Activated T-helper 1 cell treated with anti-CD3 and anti-CD28 coated beads, Interleukin-12 subunit alpha, Interleukin-12 subunit beta, Interleukin-2, Interleukin-4 antibody, amounts not matched to agents 30 ng/mL and 10 ng/mL and 1 ng/mL, durations not matched to agents 14 hours and 24 hours and 36 hours (primary cell): ENCODE data around the gene CSMD2. TPM values are rescaled to one million over a fixed set of nuclear protein-coding genes. Genes with fewer than 3 reads are reported as not detected.

Source experiments
- DNase-seq: peaks from one replicate; pipeline ENCODE4 v3.0.0; 2021; ENCODE audit warnings: low spot score
- H3K27ac Mint-ChIP-seq: one replicate; pipeline ENCODE4 v1.8.0; 2021; ENCODE audit warnings: mild to moderate bottlenecking, mixed read lengths
- H3K27me3 Mint-ChIP-seq: one replicate; pipeline ENCODE4 v1.8.0; 2022; ENCODE audit warnings: mild to moderate bottlenecking, moderate library complexity, mixed read lengths; ENCODE audit not compliant: insufficient read depth
- H3K36me3 Mint-ChIP-seq: one replicate; pipeline ENCODE4 v1.8.0; 2021; ENCODE audit warnings: low read depth, mixed read lengths
- H3K4me1 Mint-ChIP-seq: one replicate; pipeline ENCODE4 v1.8.0; 2021; ENCODE audit warnings: low read depth, mixed read lengths
- H3K4me3 Mint-ChIP-seq: one replicate; pipeline ENCODE4 v1.8.0; 2021; ENCODE audit warnings: mild to moderate bottlenecking, moderate library complexity, mixed read lengths
- H3K9me3 Mint-ChIP-seq: one replicate; pipeline ENCODE4 v1.8.0; 2021; ENCODE audit warnings: mixed read lengths
- intact Hi-C: fragments of 100-400 bp; cut with micrococcal nuclease; formaldehyde crosslinking; loops from one replicate; pipeline ENCODE4 v1.15.1; 2024
- total RNA-seq: library from RNA; stranded (reverse); gene quantifications from 2 replicates; pipeline ENCODE4 v1.2.3, GENCODE V29; 2022

The CSMD2 gene
- total RNA-seq, 1 donor from 2014 or later, result not detected

DNA sequence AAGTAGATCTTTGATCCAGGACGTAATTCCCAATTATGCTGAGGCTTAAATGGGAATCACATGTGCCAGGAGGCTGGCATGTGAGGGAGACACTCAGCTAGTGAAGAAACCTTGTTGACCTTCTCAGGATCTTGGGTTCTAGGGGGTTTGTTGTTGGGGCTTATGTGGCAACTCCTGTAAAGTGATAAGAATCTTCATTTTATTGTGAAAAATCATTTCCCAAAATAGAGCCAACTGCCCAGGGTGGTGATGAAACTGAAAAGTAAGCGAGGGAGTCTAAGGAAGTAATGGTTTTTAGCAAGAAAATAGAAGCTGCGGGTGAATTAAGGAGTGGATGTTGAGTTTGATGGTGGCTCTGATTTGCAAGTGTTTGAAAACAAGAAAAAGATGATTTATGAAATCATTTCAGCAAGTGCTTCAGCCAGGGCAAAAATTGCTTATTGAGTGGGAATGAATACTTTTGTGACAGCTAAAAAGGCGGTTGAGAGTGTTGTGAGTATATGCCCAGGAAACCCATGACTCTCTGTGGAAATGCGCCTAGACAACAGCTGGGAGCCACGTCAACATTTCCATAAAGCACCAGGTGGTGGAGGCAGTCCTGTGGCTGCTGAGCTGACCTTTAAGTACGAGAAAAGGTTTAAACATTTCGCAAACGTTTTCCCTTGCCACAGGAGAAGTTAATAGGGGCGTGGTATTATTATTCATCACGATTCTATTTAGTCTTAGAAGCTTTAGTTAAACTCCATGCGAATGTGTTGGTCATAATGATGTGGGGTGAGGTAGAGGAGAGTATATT, 198.5 kb downstream of the CSMD2 start:
- no peak overlapping the region for H3K4me3 Mint-ChIP-seq
- no peaks in the 10 kb centered on the region for H3K9me3 Mint-ChIP-seq
- no peaks in the 10 kb centered on the region for H3K36me3 Mint-ChIP-seq
- no peaks in the 10 kb centered on the region for H3K27me3 Mint-ChIP-seq
- no peak for DNase-seq
- intact Hi-C loops, result no loop called here
- H3K4me1 Mint-ChIP-seq, result no peaks in the 10 kb centered on the region
- peak overlapping the region; percentile 4 for H3K27ac Mint-ChIP-seq

DNA sequence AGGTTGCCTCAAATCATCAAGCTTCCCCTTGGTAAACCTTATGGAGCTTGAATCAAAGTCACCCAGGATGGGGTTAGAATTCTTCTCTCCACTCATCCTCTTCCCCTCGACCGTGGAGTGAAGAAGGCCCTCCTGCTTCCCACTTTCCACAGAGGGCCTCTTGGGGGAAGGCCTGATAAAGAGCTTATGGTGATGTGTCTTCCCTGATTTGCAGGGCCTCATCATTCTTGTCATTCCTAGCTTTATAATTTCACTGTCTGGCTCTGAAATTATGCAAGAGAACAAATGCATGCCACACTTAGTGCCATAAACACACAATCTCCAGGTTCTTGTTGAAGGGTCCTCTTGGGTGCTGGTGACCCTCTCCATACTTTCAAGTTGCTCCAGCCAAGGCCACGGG, 199.9 kb downstream of the CSMD2 start:
- Mint-ChIP-seq H3K27ac (no peak overlapping the region), H3K9me3 (no peaks in the 10 kb centered on the region), H3K27me3 (no peaks in the 10 kb centered on the region), H3K4me3 (no peak overlapping the region), H3K4me1 (no peaks in the 10 kb centered on the region), H3K36me3 (no peaks in the 10 kb centered on the region)
- DNase-seq, result no peak
- intact Hi-C loops, result no loop called here

DNA sequence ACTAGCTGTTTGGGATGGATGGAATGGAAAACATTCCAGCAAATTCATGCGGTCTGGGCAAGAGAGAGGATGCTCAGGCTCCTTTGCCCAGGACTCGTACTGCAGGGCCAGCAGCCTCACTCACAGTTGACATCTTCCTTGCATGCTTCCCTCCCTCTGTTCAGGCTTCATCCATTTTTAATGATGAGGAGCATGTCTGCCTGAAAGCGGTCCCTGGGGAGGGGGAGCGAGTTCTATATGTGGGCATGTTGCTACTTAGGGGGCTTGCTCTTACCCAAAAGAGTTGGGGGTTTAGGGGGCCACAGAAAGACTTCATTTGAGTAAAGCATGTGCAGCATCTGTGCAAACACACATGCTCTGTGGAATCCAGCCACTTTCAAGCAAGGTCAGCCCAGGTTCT, 203.0 kb downstream of the CSMD2 start:
- no peak overlapping the region for H3K27ac Mint-ChIP-seq
- H3K4me3 Mint-ChIP-seq, result no peak overlapping the region

DNA sequence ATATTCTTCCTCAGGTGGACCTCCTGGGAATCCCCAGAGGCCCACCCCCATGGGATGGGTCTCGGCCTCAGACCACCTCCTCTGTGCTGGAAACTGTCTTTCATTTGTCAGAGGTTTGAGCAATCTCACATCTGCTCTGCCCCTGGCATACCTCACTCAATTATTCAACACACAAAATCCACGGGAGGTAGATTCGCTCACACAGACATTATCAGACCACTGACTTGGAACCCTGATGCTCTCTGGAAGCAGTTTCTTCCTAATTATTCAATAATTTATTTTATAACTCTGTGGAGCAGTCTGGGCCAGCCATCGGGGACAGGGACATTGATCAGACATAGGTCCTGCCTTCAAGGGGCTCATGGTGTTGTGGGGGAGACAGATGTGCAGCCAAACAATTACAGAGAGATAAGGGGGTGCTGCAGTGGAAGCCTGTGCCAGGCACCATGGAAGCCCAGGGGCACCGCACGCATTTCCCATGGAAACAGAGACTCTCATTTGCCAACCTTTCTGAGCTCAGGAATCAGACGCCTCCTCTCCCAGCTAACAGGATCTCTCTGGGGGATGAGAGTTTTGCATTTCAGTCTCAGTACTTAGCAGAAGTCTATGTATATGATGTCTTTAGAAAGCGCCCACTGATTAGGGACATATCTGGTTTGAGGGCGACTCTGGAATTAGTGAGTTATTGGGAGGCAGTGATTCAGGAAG, 204.7 kb downstream of the CSMD2 start:
- H3K9me3 Mint-ChIP-seq, result no peaks in the 10 kb centered on the region
- no peaks in the 10 kb centered on the region for H3K27me3 Mint-ChIP-seq
- H3K4me3 Mint-ChIP-seq, result no peak overlapping the region
- H3K36me3 Mint-ChIP-seq, result no peaks in the 10 kb centered on the region
- no peak for DNase-seq
- intact Hi-C loops, result no loop called here
- no peaks in the 10 kb centered on the region for H3K4me1 Mint-ChIP-seq
- no peak overlapping the region for H3K27ac Mint-ChIP-seq

More for the DNA sequence above, 203.0 kb downstream of the CSMD2 start:
- intact Hi-C loops, result no loop called here
- Mint-ChIP-seq H3K27me3 (no peaks in the 10 kb centered on the region), H3K36me3 (no peaks in the 10 kb centered on the region), H3K9me3 (no peaks in the 10 kb centered on the region), H3K4me1 (no peaks in the 10 kb centered on the region)
- DNase-seq, result no peak

DNA sequence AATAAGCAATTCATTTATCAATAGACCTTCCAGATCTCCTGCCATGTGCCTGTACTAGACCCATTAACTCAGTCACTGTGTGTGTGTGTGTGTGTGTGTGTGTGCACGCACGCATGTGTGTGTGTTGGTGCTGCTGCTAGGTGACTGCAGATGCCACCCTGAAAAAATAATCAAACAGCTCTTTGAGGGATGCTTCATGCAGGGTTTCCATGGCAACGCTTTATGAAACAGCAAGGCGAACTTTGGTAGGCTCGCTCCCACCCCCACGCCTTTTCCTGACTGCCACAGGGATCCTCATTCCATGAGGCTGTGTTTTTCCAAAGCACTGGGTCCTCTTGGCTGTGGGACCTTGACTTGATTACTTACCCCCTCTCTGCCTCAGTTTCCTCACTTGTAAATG, 207.2 kb downstream of the CSMD2 start:
- no peak for DNase-seq
- Mint-ChIP-seq H3K27ac (no peak overlapping the region), H3K27me3 (no peaks in the 10 kb centered on the region), H3K36me3 (no peaks in the 10 kb centered on the region), H3K4me3 (no peak overlapping the region), H3K9me3 (no peaks in the 10 kb centered on the region), H3K4me1 (no peaks in the 10 kb centered on the region)
- intact Hi-C loops, result no loop called here

DNA sequence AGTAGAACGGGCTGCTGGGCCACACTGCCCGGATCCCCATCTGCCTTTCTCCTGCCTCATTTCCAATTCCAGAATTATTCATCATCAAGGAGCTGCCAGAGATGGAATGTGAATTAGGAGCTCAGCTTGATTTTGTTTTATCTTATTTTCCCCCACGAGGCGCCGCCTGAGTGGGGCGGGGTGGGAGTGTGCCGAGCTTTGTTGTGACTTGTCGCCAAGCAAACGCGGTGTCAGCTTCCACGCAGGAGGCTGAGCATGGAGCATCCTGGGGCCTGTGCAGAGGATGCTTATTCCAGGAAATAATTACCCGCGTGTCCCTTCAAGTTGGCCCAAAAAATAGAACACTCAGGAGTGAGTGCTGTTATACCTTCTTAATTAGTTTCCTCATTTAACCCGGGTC, 209.9 kb downstream of the CSMD2 start:
- Mint-ChIP-seq H3K27ac (no peak overlapping the region), H3K27me3 (no peaks in the 10 kb centered on the region), H3K4me1 (no peaks in the 10 kb centered on the region), H3K36me3 (no peaks in the 10 kb centered on the region), H3K4me3 (no peak overlapping the region), H3K9me3 (no peaks in the 10 kb centered on the region)
- intact Hi-C loops, result no loop called here
- no peak for DNase-seq

DNA sequence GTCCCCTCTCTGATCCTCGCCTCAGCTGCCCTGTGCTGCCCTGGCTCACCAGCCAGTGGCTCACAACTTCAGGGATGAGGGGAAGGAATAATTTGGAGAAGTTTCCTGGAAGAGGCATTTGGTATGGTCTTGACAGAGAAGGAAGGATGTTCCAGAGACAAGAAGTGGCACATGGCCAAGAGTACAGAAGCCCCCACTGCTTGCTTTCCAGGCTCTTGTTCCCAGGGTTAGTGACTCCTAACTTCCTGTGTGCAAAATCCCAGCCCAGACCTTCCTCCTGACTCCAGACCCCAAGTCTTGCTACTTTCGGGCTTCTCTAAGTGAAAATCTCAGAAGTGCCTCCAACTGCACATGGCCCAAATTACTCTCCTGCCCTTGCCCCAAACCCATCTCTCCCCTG, 215.5 kb downstream of the CSMD2 start:
- H3K27me3 Mint-ChIP-seq, result no peaks in the 10 kb centered on the region
- H3K4me1 Mint-ChIP-seq, result no peaks in the 10 kb centered on the region
- no peak for DNase-seq
- no peak overlapping the region for H3K27ac Mint-ChIP-seq
- no peaks in the 10 kb centered on the region for H3K36me3 Mint-ChIP-seq
- intact Hi-C loops, result no loop called here
- no peak overlapping the region for H3K4me3 Mint-ChIP-seq
- H3K9me3 Mint-ChIP-seq, result no peaks in the 10 kb centered on the region

DNA sequence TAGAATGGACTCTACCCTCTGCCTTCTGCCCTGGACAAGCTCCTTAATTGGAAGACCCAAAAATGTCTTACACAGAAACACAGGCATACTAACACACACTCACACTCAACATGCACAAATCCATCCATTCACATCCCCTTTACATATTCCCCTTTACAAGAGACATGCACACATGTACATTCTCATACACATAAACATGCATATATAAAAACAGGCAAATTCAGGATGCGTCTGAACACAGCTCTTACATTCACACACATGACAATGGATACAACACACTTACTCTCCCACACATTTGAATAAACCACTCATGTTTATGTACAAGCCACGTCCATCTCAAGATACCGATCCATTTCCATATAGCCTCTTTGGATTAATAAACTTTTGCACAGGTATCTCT, 216.7 kb downstream of the CSMD2 start:
- H3K27ac Mint-ChIP-seq, result no peak overlapping the region
- H3K4me1 Mint-ChIP-seq, result no peaks in the 10 kb centered on the region
- DNase-seq, result no peak
- H3K27me3 Mint-ChIP-seq, result no peaks in the 10 kb centered on the region
- H3K36me3 Mint-ChIP-seq, result no peaks in the 10 kb centered on the region
- H3K9me3 Mint-ChIP-seq, result no peaks in the 10 kb centered on the region
- H3K4me3 Mint-ChIP-seq, result no peak overlapping the region
- intact Hi-C loops, result no loop called here

DNA sequence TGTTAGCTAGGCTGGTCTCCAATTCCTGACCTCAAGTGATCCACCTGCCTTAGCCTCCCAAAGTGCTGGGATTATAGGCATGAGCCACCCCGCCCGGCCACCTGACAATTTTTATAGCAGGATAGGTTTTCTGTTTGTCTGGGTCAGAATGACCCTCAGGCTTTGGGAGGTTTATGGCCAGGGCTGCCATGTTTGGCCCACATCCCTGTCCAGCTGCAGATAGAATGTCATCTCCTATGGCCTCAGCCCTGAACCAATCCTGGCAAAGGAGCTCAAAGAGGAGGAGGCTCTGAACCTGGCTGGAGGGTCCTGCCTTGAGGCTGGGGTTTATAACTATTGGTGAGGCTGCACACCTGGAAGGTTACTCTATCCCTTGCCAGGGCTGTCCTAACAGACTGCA, 218.2 kb downstream of the CSMD2 start:
- no peaks in the 10 kb centered on the region for H3K4me1 Mint-ChIP-seq
- DNase-seq, result no peak
- no peaks in the 10 kb centered on the region for H3K27me3 Mint-ChIP-seq
- H3K4me3 Mint-ChIP-seq, result no peak overlapping the region
- H3K27ac Mint-ChIP-seq, result no peak overlapping the region
- H3K9me3 Mint-ChIP-seq, result no peaks in the 10 kb centered on the region
- no peaks in the 10 kb centered on the region for H3K36me3 Mint-ChIP-seq
- intact Hi-C loops, result no loop called here

DNA sequence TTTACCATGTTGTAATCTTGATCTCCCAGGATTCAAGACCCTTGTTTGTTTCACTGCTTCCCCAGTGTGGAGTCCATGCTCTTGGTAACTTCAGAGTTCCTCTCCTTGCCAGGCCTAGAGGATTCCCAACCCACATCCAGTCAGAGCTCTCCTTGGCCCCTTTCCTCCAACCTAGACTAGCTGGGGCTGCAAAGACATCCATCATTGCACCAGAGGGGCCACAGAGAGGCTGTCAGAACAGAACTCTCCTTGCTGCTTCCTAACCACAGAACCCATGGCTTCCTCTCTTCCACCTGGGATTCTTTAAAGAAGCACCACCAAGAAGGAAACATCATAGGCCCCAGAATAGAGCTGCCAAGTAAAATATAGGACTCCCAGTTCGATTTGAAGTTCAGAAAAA, 220.2 kb downstream of the CSMD2 start:
- H3K27ac Mint-ChIP-seq, result no peak overlapping the region
- H3K4me1 Mint-ChIP-seq, result no peaks in the 10 kb centered on the region
- no peaks in the 10 kb centered on the region for H3K9me3 Mint-ChIP-seq
- H3K4me3 Mint-ChIP-seq, result no peak overlapping the region
- H3K27me3 Mint-ChIP-seq, result no peaks in the 10 kb centered on the region
- intact Hi-C loops, result no loop called here
- H3K36me3 Mint-ChIP-seq, result no peaks in the 10 kb centered on the region
- DNase-seq, result no peak

DNA sequence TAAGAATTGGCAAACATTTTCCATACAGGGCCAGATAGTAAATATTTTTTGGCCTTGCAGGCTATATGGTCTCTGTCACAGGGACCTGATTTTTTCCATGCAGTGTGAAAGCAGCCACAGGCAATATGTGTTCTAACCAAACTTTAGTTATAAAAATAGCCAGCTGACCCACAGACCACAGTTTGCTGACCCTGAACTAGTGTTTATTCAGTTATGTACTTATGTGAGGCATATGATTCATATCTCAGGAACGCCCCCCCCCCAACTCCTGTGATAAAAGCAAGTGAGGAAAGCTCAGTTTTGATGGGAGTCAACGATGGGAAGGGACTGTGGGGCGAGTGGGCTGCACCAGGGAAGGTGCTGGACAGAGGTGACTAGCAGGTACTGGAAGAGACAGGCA, 221.1 kb downstream of the CSMD2 start:
- Mint-ChIP-seq H3K4me1 (no peaks in the 10 kb centered on the region), H3K9me3 (peaks cover 1% of the 10 kb centered on the region), H3K4me3 (no peak overlapping the region), H3K27ac (no peak overlapping the region), H3K36me3 (no peaks in the 10 kb centered on the region), H3K27me3 (no peaks in the 10 kb centered on the region)
- intact Hi-C loops, result no loop called here
- no peak for DNase-seq

DNA sequence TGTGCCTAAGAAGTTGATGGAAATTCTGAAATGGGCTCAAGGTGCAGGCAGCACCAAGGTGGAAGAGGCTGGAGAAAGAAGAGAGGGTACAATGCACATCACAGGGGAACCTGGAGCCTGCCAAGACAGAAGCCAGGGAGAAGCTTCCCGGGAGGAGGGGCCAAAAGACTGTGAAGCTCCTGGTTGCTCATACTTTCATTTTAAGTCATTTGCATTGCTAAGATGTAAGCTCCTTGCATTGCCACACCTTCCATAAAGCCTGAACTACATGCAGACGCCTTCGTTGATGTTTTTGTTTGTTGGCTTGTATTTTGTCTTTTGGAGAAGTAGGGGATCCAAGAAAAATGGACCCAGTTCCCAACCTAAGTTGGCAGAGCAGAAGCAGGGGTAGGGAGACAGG, 232.2 kb downstream of the CSMD2 start:
- intact Hi-C loops, result no loop called here
- H3K4me1 Mint-ChIP-seq, result no peaks in the 10 kb centered on the region
- H3K27me3 Mint-ChIP-seq, result no peaks in the 10 kb centered on the region
- H3K27ac Mint-ChIP-seq, result no peak overlapping the region
- no peaks in the 10 kb centered on the region for H3K9me3 Mint-ChIP-seq
- DNase-seq, result no peak
- no peaks in the 10 kb centered on the region for H3K36me3 Mint-ChIP-seq
- no peak overlapping the region for H3K4me3 Mint-ChIP-seq

DNA sequence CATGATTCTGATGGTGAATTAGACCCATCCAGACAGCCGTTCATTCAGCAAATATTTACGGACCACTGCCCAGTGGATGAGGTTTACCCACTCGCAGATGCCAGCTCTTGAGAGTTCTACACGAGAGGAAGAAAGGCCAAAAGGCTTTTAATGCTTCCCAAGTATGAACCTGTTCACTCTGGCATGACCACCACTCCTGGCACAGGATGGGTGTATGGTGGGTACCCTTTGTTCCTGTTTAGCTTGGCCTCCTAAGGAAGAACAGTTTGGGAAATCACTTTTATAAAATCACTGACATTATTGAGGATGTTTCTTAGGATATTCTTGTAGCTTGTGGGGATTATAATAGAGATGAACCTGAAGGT, 233.9 kb downstream of the CSMD2 start:
- intact Hi-C loops, result no loop called here
- Mint-ChIP-seq H3K9me3 (no peaks in the 10 kb centered on the region), H3K27me3 (no peaks in the 10 kb centered on the region), H3K4me1 (no peaks in the 10 kb centered on the region), H3K36me3 (no peaks in the 10 kb centered on the region), H3K27ac (no peak overlapping the region), H3K4me3 (no peak overlapping the region)
- no peak for DNase-seq
